Stomach smooth muscle (tissue), 2 donors: ENCODE results near the gene KBTBD13.
"Not testable (repeated sequence)": the region's sequence is repeated elsewhere in the genome, so short reads cannot be mapped to it uniquely, and the experiment has no call there.

Experiments
- H3K27ac ChIP-seq: one replicate; pipeline ENCODE4 v1.7.0; 2013; ENCODE audit warnings: mild to moderate bottlenecking, low read length, inconsistent platforms
- H3K27me3 ChIP-seq, 2 donors: one replicate each; pipeline ENCODE4 v1.7.0; 2013; ENCODE audit warnings: low read length in 2 of 2; ENCODE audit not compliant: insufficient read depth in 2 of 2, control insufficient read depth in 1 of 2
- H3K36me3 ChIP-seq, 2 donors: one replicate each; pipeline ENCODE4 v1.7.0; 2013; ENCODE audit warnings: low read length in 2 of 2; ENCODE audit not compliant: control insufficient read depth in 2 of 2, insufficient read depth in 2 of 2
- H3K4me1 ChIP-seq: one replicate; pipeline ENCODE4 v1.7.0; 2013; ENCODE audit warnings: low read length; ENCODE audit not compliant: control insufficient read depth, insufficient read depth
- H3K4me3 ChIP-seq, 2 donors: one replicate each; pipeline ENCODE4 v1.7.0; 2013; ENCODE audit warnings: low read length in 2 of 2
- H3K9ac ChIP-seq, 2 donors: one replicate each; pipeline ENCODE4 v1.7.0; 2013; ENCODE audit warnings: low read length in 2 of 2, mild to moderate bottlenecking in 1 of 2
- H3K9me3 ChIP-seq, 2 donors: one replicate each; pipeline ENCODE4 v1.7.0; 2013; ENCODE audit warnings: low read length in 2 of 2; ENCODE audit not compliant: control insufficient read depth in 2 of 2
- donor health status: healthy.
- donor health status: Pancreatic carcinoma.

Gene KBTBD13

GRCh38 chr15:65038428-65038827 lies 38.1 kb upstream of the KBTBD13 start:
- Histone ChIP-seq H3K27me3 (no peaks in the 10 kb centered on the region), H3K27ac (no peak overlapping the region), H3K9me3 (no peaks in the 10 kb centered on the region), H3K9ac (no peak overlapping the region), H3K4me1 (peaks cover 6% of the 10 kb centered on the region), H3K36me3 (no peaks in the 10 kb centered on the region), H3K4me3 (no peak overlapping the region)

- Histone ChIP-seq H3K27me3 (no peaks in the 10 kb centered on the region), H3K9ac (no peak overlapping the region), H3K27ac (no peak overlapping the region), H3K4me3 (no peak overlapping the region), H3K36me3 (no peaks in the 10 kb centered on the region), H3K4me1 (peaks cover 6% of the 10 kb centered on the region), H3K9me3 (no peaks in the 10 kb centered on the region)
Measured at GRCh38 chr15:65038836-65039235, 37.7 kb upstream of the KBTBD13 start.

GRCh38 chr15:65040461-65040860 lies 36.1 kb upstream of the KBTBD13 start:
- Histone ChIP-seq H3K9me3 (no peaks in the 10 kb centered on the region), H3K27ac (no peak overlapping the region), H3K36me3 (no peaks in the 10 kb centered on the region), H3K4me3 (no peak overlapping the region), H3K4me1 (peaks cover 6% of the 10 kb centered on the region), H3K27me3 (no peaks in the 10 kb centered on the region), H3K9ac (no peak overlapping the region)

- H3K9ac ChIP-seq: no peak overlapping the region
- H3K4me1 ChIP-seq: peaks cover 6% of the 10 kb centered on the region
- no peaks in the 10 kb centered on the region for H3K36me3 ChIP-seq
- no peak overlapping the region for H3K4me3 ChIP-seq
- no peaks in the 10 kb centered on the region for H3K9me3 ChIP-seq
- H3K27ac ChIP-seq: no peak overlapping the region
- no peaks in the 10 kb centered on the region for H3K27me3 ChIP-seq
Measured at GRCh38 chr15:65041787-65042186, 34.8 kb upstream of the KBTBD13 start.

GRCh38 chr15:65042776-65043327 lies 33.7 kb upstream of the KBTBD13 start:
- H3K27ac ChIP-seq: no peak overlapping the region

GRCh38 chr15:65044218-65044617 lies 32.3 kb upstream of the KBTBD13 start:
- not testable (repeated sequence) for H3K27ac ChIP-seq, H3K9ac ChIP-seq, H3K9me3 ChIP-seq, H3K4me1 ChIP-seq, H3K4me3 ChIP-seq, H3K27me3 ChIP-seq, H3K36me3 ChIP-seq

More at GRCh38 chr15:65042776-65043327, 33.7 kb upstream of the KBTBD13 start:
- no peaks in the 10 kb centered on the region for H3K9me3 ChIP-seq
- H3K27me3 ChIP-seq: no peaks in the 10 kb centered on the region
- H3K4me1 ChIP-seq: peaks cover 6% of the 10 kb centered on the region
- no peak overlapping the region for H3K4me3 ChIP-seq
- H3K36me3 ChIP-seq: no peaks in the 10 kb centered on the region
- H3K9ac ChIP-seq: no peak overlapping the region

GRCh38 chr15:65044724-65045481 lies 31.6 kb upstream of the KBTBD13 start, which contains the start of gene SLC51B:
Gene SLC51B, plus strand, starts transcription at chr15:65045387. Its CDS starts 4,618 bp downstream, at chr15:65050005.
- H3K27ac ChIP-seq: no peak within 1 kb of the TSS
- no peaks in the 10 kb centered on the region for H3K36me3 ChIP-seq
- no peak within 1 kb of the TSS for H3K4me3 ChIP-seq
- peaks cover 9% of the 10 kb centered on the region for H3K4me1 ChIP-seq
- H3K9me3 ChIP-seq: no peaks in the 10 kb centered on the region
- no peak within 1 kb of the TSS for H3K9ac ChIP-seq
- H3K27me3 ChIP-seq: no peaks in the 10 kb centered on the region

GRCh38 chr15:65048241-65048640 lies 28.3 kb upstream of the KBTBD13 start:
- no peak overlapping the region for H3K27ac ChIP-seq
- H3K27me3 ChIP-seq: no peaks in the 10 kb centered on the region
- peaks cover 0 to under 1% of the 10 kb centered on the region in 2 donors for H3K36me3 ChIP-seq
- H3K4me3 ChIP-seq: no peak overlapping the region
- H3K9me3 ChIP-seq: no peaks in the 10 kb centered on the region
- peak overlapping the region in 1 of 2 donors; percentile 30 for H3K9ac ChIP-seq
- H3K4me1 ChIP-seq: peaks cover 5% of the 10 kb centered on the region

- H3K27me3 ChIP-seq: no peaks in the 10 kb centered on the region
- H3K4me1 ChIP-seq: peaks cover 7% of the 10 kb centered on the region
- peak overlapping the region; percentile 24 for H3K27ac ChIP-seq
- H3K9me3 ChIP-seq: no peaks in the 10 kb centered on the region
- H3K4me3 ChIP-seq: peak overlapping the region; percentile 34 to 69
- no peak overlapping the region for H3K9ac ChIP-seq
- peaks cover 0 to 2% of the 10 kb centered on the region in 2 donors for H3K36me3 ChIP-seq
Measured at GRCh38 chr15:65049418-65049840, 27.1 kb upstream of the KBTBD13 start.

- Histone ChIP-seq H3K27me3 (no peaks in the 10 kb centered on the region), H3K4me1 (peaks cover 16% of the 10 kb centered on the region), H3K36me3 (peaks cover 0 to 3% of the 10 kb centered on the region in 2 donors), H3K27ac (no peak overlapping the region), H3K9ac (no peak overlapping the region), H3K9me3 (no peaks in the 10 kb centered on the region), H3K4me3 (no peak overlapping the region)
Measured at GRCh38 chr15:65050270-65050669, 26.3 kb upstream of the KBTBD13 start.

GRCh38 chr15:65051266-65051665 lies 25.3 kb upstream of the KBTBD13 start:
- Histone ChIP-seq H3K9me3 (no peaks in the 10 kb centered on the region), H3K27me3 (no peaks in the 10 kb centered on the region), H3K36me3 (peaks cover 0 to 4% of the 10 kb centered on the region in 2 donors), H3K4me1 (peaks cover 19% of the 10 kb centered on the region), H3K9ac (no peak overlapping the region), H3K4me3 (no peak overlapping the region), H3K27ac (no peak overlapping the region)
